Prostate gland (tissue), 2 donors: ENCODE data around the gene NANOS2.

ENCODE experiments used
- POLR2A ChIP-seq: fragments of 450-650 bp; IDR thresholded peaks from one replicate; pipeline ENCODE4 v1.6.1; 2016; ENCODE audit warnings: antibody characterized with exemption, mild to moderate bottlenecking
- POLR2AphosphoS5 ChIP-seq: sonication (generic); formaldehyde crosslinking; IDR thresholded peaks from one replicate; pipeline ENCODE4 v1.6.1; 2017; ENCODE audit warnings: antibody characterized with exemption
- TF ChIP-seq, protein P1 (sequence below), 4 experiments: fragments of 200-600 bp in 2 of 4; fragments of 450-650 bp in 2 of 4; sonication (generic) in 2 of 4; IDR thresholded peaks; 1 replicate in 3 of 4; 2 replicates in 1 of 4; pipeline ENCODE4 v1.5.1; 2016 to 2019; ENCODE audit warnings: antibody characterized with exemption in 4 of 4, mild to moderate bottlenecking in 2 of 4, moderate library complexity in 2 of 4

DNA sequence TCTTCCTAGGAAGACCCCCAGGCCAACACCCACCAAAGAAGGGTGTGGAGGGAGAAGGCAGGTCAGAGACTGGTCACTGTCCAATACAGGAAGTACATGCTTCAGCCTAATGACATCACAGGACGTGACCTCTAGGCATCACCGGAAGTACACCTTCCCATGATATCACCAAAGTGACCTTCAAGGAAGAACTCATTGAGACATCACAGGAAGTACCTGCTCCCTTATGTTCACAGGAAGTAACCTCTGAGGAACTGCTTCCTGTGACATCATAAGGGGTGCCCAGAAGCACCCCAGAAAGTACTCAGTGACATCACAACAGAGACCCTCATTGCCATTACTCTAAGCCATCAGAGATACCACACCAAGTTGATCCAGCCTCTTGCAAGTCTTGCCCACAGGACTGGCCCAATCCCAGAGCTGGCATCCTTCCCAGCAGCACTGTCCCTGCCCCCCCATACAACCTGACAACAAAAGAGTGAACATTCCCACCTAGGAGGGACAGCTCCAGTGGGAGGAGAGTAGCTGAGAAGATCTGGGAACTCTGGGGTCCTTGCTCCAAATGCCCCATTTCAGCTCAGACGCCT, 24.2 kb upstream of the NANOS2 start:
- TF ChIP-seq, protein P1, sequence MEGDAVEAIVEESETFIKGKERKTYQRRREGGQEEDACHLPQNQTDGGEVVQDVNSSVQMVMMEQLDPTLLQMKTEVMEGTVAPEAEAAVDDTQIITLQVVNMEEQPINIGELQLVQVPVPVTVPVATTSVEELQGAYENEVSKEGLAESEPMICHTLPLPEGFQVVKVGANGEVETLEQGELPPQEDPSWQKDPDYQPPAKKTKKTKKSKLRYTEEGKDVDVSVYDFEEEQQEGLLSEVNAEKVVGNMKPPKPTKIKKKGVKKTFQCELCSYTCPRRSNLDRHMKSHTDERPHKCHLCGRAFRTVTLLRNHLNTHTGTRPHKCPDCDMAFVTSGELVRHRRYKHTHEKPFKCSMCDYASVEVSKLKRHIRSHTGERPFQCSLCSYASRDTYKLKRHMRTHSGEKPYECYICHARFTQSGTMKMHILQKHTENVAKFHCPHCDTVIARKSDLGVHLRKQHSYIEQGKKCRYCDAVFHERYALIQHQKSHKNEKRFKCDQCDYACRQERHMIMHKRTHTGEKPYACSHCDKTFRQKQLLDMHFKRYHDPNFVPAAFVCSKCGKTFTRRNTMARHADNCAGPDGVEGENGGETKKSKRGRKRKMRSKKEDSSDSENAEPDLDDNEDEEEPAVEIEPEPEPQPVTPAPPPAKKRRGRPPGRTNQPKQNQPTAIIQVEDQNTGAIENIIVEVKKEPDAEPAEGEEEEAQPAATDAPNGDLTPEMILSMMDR (IDR thresholded peaks at IDR 0.05): no peak
- no peak for TF ChIP-seq POLR2AphosphoS5
- TF ChIP-seq POLR2A: no peak
